ENCODE results near the gene ROBO2. TPM values are rescaled to one million over a fixed set of nuclear protein-coding genes. Genes with fewer than 3 reads are reported as not detected.

ROBO2 gene
- polyA plus RNA-seq, 1 donor from 2014 or later, result 55.5 TPM

DNA sequence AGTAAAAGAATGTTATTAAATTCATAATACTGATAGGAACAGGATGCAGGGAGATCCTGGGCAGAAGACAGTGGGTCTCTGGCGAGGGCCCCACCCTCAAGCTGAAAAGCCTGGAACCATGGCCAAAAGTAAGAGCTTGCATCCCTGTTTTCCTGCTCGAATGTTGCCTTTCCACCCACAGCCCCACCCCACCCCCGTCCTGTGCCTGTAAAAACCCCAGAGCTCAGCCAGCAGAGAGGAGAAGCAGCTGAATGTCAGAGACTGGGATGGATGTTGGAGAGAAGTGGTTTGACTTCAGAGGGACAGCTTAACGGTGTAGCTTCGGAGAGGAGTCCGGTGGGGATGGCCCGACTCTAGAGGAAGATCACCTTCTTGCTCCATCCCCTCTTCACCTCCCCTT lies 207.9 kb downstream of the ROBO2 start:
- Histone ChIP-seq H3K4me3 (ENCODE audit: low read length) (no peak overlapping the region), H3K9ac (ENCODE audit: low read length) (peak overlapping the region; percentile 5), H3K4me2 (ENCODE audit: low read length) (no peak overlapping the region), H3K27ac (ENCODE audit: low read length) (peak overlapping the region; percentile 68), H3K9me2 (ENCODE audit: insufficient read depth, low read length) (no peaks in the 10 kb centered on the region), H3F3A (ENCODE audit: insufficient read depth, low read length, poor library complexity, severe bottlenecking) (no peaks in the 10 kb centered on the region), H4K20me1 (ENCODE audit: insufficient read depth) (no peaks in the 10 kb centered on the region), H3K9me3 (ENCODE audit: low read length) (no peaks in the 10 kb centered on the region), H2AFZ (ENCODE audit: low read depth, low read length) (no peak overlapping the region), H3K27me3 (ENCODE audit: insufficient read depth, low read depth, low read length) (no peaks in the 10 kb centered on the region), H3K79me2 (replicated peaks; ENCODE audit: insufficient read depth, low read length) (no peaks in the 10 kb centered on the region), H3K36me3 (ENCODE audit: insufficient read depth, low read length) (no peaks in the 10 kb centered on the region)
- TF ChIP-seq, protein P1, sequence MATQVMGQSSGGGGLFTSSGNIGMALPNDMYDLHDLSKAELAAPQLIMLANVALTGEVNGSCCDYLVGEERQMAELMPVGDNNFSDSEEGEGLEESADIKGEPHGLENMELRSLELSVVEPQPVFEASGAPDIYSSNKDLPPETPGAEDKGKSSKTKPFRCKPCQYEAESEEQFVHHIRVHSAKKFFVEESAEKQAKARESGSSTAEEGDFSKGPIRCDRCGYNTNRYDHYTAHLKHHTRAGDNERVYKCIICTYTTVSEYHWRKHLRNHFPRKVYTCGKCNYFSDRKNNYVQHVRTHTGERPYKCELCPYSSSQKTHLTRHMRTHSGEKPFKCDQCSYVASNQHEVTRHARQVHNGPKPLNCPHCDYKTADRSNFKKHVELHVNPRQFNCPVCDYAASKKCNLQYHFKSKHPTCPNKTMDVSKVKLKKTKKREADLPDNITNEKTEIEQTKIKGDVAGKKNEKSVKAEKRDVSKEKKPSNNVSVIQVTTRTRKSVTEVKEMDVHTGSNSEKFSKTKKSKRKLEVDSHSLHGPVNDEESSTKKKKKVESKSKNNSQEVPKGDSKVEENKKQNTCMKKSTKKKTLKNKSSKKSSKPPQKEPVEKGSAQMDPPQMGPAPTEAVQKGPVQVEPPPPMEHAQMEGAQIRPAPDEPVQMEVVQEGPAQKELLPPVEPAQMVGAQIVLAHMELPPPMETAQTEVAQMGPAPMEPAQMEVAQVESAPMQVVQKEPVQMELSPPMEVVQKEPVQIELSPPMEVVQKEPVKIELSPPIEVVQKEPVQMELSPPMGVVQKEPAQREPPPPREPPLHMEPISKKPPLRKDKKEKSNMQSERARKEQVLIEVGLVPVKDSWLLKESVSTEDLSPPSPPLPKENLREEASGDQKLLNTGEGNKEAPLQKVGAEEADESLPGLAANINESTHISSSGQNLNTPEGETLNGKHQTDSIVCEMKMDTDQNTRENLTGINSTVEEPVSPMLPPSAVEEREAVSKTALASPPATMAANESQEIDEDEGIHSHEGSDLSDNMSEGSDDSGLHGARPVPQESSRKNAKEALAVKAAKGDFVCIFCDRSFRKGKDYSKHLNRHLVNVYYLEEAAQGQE (IDR thresholded peaks at IDR 0.05; ENCODE audit: borderline replicate concordance), result no peak
- TF ChIP-seq, protein P2, sequence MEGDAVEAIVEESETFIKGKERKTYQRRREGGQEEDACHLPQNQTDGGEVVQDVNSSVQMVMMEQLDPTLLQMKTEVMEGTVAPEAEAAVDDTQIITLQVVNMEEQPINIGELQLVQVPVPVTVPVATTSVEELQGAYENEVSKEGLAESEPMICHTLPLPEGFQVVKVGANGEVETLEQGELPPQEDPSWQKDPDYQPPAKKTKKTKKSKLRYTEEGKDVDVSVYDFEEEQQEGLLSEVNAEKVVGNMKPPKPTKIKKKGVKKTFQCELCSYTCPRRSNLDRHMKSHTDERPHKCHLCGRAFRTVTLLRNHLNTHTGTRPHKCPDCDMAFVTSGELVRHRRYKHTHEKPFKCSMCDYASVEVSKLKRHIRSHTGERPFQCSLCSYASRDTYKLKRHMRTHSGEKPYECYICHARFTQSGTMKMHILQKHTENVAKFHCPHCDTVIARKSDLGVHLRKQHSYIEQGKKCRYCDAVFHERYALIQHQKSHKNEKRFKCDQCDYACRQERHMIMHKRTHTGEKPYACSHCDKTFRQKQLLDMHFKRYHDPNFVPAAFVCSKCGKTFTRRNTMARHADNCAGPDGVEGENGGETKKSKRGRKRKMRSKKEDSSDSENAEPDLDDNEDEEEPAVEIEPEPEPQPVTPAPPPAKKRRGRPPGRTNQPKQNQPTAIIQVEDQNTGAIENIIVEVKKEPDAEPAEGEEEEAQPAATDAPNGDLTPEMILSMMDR (IDR thresholded peaks at IDR 0.05; ENCODE audit: poor library complexity, severe bottlenecking), result no peak
- no peak for TF ChIP-seq RAD21 (conservative IDR thresholded peaks at IDR 0.05)
- TF ChIP-seq SMC3 (conservative IDR thresholded peaks at IDR 0.05; ENCODE audit: poor library complexity), result no peak
- TF ChIP-seq POLR2AphosphoS5 (IDR thresholded peaks at IDR 0.05), result no peak
- no peak for TF ChIP-seq MXI1 (conservative IDR thresholded peaks at IDR 0.05; ENCODE audit: poor library complexity, severe bottlenecking)
- TF ChIP-seq EP300 (conservative IDR thresholded peaks at IDR 0.05; ENCODE audit: poor library complexity, severe bottlenecking), result no peak
- TF ChIP-seq TAF1 (IDR thresholded peaks at IDR 0.05; ENCODE audit: low read depth), result no peak
- no peak for TF ChIP-seq EZH2 (IDR thresholded peaks at IDR 0.05; ENCODE audit: borderline replicate concordance, insufficient read depth, low read length, poor library complexity, severe bottlenecking)

DNA sequence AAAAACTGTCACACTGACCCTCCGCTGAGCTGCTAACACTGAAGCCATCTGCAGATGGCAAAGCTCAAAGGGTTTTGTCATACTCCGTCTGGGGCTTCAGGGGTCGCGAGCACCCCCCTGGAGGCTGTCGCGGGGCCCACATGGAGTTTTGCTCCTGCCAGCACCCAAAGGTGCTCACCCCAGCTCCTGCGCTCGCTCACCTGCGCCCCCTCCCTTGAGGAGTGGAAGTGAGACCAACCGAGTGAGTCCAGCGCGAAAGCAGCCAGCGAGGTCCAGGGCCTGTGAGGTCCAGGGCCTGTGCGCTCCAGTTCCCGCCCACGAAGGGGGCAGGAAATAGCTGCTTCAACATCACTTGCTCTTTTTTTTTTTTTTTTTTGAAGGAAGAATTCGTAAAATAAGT lies 208.5 kb downstream of the ROBO2 start:
- Histone ChIP-seq H3F3A (ENCODE audit: insufficient read depth, low read length, poor library complexity, severe bottlenecking) (no peaks in the 10 kb centered on the region), H4K20me1 (ENCODE audit: insufficient read depth) (no peaks in the 10 kb centered on the region), H3K36me3 (ENCODE audit: insufficient read depth, low read length) (no peaks in the 10 kb centered on the region), H3K4me3 (ENCODE audit: low read length) (no peak overlapping the region), H3K9me3 (ENCODE audit: low read length) (no peaks in the 10 kb centered on the region), H3K9ac (ENCODE audit: low read length) (no peak overlapping the region), H3K79me2 (replicated peaks; ENCODE audit: insufficient read depth, low read length) (no peaks in the 10 kb centered on the region), H3K9me2 (ENCODE audit: insufficient read depth, low read length) (no peaks in the 10 kb centered on the region), H3K27ac (ENCODE audit: low read length) (no peak overlapping the region), H3K4me2 (ENCODE audit: low read length) (no peak overlapping the region), H2AFZ (ENCODE audit: low read depth, low read length) (no peak overlapping the region), H3K27me3 (ENCODE audit: insufficient read depth, low read depth, low read length) (no peaks in the 10 kb centered on the region)
- TF ChIP-seq, protein P1 (IDR thresholded peaks at IDR 0.05; ENCODE audit: borderline replicate concordance), result no peak
- no peak for TF ChIP-seq EZH2 (IDR thresholded peaks at IDR 0.05; ENCODE audit: borderline replicate concordance, insufficient read depth, low read length, poor library complexity, severe bottlenecking)
- TF ChIP-seq MXI1 (conservative IDR thresholded peaks at IDR 0.05; ENCODE audit: poor library complexity, severe bottlenecking), result no peak
- TF ChIP-seq TAF1 (IDR thresholded peaks at IDR 0.05; ENCODE audit: low read depth), result no peak
- no peak for TF ChIP-seq RAD21 (conservative IDR thresholded peaks at IDR 0.05)
